Hematopoietic multipotent progenitor cell treated with erythropoietin and hydrocortisone succinate and interleukin-3 and kit ligand, for 4 days (in vitro differentiated cells): ENCODE results near the gene EIF2AK3.

Source experiments
- DNase-seq: peaks from one replicate; pipeline ENCODE4 v3.0.0-alpha.2; 2015

Gene EIF2AK3

DNA sequence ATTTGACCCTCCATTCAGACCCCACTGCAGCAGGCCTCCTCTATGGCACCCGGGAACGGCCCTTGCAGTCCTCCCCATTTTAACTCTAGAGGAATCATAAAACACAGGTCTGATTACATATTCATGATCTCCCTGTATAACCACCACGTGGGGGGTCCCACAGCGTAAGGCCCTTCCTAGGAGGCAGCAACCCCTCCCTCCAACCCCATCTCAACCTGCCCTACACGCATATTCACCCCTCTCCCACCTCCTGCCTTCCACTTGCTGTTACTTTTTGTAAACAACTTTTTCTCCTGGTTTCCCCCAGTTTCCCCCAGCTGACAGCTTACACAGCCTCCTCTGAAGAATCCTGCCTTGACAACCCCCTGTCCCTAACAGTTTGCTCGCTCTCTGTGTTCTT lies 89.6 kb downstream of the EIF2AK3 start:
- DNase-seq, result no peak

DNA sequence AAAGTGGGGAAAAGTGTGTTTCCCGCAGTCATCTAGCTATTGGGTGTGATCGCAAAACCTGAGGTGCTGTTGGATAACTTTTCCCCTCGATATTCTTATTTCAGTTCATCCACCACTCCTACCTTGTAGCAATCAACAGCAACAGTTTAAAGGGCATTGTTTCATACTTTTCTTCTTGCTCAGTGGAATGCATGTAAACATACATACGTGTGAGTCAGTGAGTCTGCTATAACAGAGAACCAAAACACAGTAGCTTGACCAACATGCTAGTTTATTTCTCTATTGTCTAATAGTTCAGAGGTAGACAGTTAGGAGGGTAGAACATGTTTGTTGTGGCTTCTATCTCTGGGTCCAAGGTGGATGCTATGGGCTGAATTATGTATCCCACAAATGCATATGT lies 97.2 kb downstream of the EIF2AK3 start:
- DNase-seq, result no peak

GRCh38 chr2:88521445-88522073 lies 105.7 kb downstream of the EIF2AK3 start:
- no peak for DNase-seq

DNA sequence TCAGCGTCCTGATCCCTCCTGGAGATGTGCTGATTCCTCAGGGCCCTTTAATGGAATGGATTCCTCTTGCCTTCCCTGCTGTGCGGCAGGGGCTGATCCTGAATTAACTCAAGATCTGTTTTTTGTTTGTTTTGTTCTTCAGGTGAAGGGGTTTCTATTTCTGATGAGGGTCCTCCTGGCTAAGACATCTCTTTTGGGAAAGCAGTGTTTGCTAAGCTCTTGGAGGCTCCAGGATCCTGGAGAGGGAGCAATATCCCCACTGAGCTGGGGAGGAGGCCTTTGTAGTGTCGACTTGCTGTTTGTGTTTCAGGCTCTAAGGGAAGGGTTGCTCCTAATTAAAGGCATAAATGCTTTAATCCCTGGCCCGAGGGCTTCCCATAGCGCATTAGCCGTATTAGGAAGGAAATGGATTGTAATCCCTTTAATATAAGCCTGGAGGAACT lies 109.5 kb downstream of the EIF2AK3 start:
- DNase-seq, result no peak
